Tibial artery (tissue), 4 donors: ENCODE measurements around the gene SLC25A38.
"Not testable (repeated sequence)": the region's sequence is repeated elsewhere in the genome, so short reads cannot be mapped to it uniquely, and the experiment has no call there.

Experiments
- DNase-seq, 2 donors: peaks; one replicate each; pipeline ENCODE4 v3.0.0-alpha.2; 2019
- H3K27ac ChIP-seq, 2 donors: fragments of 200-600 bp; sonication (generic) in 1 of 2; 1 replicate in 1 of 2; 2 replicates in 1 of 2; pipeline ENCODE4 v1.5.1; 2018 to 2019; ENCODE audit warnings: mild to moderate bottlenecking in 1 of 2
- H3K27me3 ChIP-seq, 2 donors: fragments of 200-600 bp; sonication (generic) in 1 of 2; one replicate each; pipeline versions ENCODE4 v1.5.1 to v1.6.0; 2016 to 2019
- H3K36me3 ChIP-seq, 3 donors: fragments of 200-600 bp; sonication (generic) in 2 of 3; one replicate each; pipeline ENCODE4 v1.5.1; 2016 to 2019; ENCODE audit warnings: mild to moderate bottlenecking in 2 of 3
- H3K4me1 ChIP-seq, 4 donors: fragments of 200-600 bp; sonication (generic) in 2 of 4; 1 replicate in 3 of 4; 2 replicates in 1 of 4; pipeline ENCODE4 v1.5.1; 2016 to 2019
- H3K4me3 ChIP-seq, 2 donors: fragments of 200-600 bp; sonication (generic) in 1 of 2; 1 replicate in 1 of 2; 2 replicates in 1 of 2; pipeline ENCODE4 v1.5.1; 2018 to 2019; ENCODE audit warnings: mild to moderate bottlenecking in 2 of 2
- H3K9me3 ChIP-seq, 3 donors: fragments of 200-600 bp; sonication (generic) in 1 of 3; one replicate each; pipeline ENCODE4 v1.5.1; 2016 to 2019
- CTCF ChIP-seq, 2 experiments: fragments of 200-600 bp in 1 of 2; fragments of 450-650 bp in 1 of 2; IDR thresholded peaks; one replicate each; pipeline ENCODE4 v1.5.1; 2017 to 2019; ENCODE audit warnings: antibody characterized with exemption in 2 of 2, mild to moderate bottlenecking in 1 of 2, moderate library complexity in 1 of 2
- intact Hi-C: fragments of 100-400 bp; cut with DNase I; formaldehyde crosslinking; loops from one replicate; pipeline ENCODE4 v1.15.0; 2023; ENCODE audit warnings: low total_unique reads

SLC25A38 gene

GRCh38 chr3:39349080-39349479 lies 34.1 kb upstream of the SLC25A38 start:
- DNase-seq = no peak
- intact Hi-C loops = no loop called here
- no peaks in the 10 kb centered on the region for H3K36me3 ChIP-seq
- no peak overlapping the region for H3K4me3 ChIP-seq
- no peak overlapping the region for H3K27ac ChIP-seq
- H3K4me1 ChIP-seq = no peaks in the 10 kb centered on the region
- H3K9me3 ChIP-seq = no peaks in the 10 kb centered on the region
- TF ChIP-seq CTCF (IDR thresholded peaks at IDR 0.05) = no peak
- no peaks in the 10 kb centered on the region for H3K27me3 ChIP-seq

- no peak for DNase-seq
- Histone ChIP-seq H3K4me3 (no peak overlapping the region), H3K27ac (no peak overlapping the region), H3K27me3 (no peaks in the 10 kb centered on the region), H3K9me3 (no peaks in the 10 kb centered on the region), H3K36me3 (no peaks in the 10 kb centered on the region), H3K4me1 (no peaks in the 10 kb centered on the region)
- intact Hi-C loops = no loop called here
- TF ChIP-seq CTCF (IDR thresholded peaks at IDR 0.05) = no peak
Observed at GRCh38 chr3:39350714-39351113, 32.5 kb upstream of the SLC25A38 start.

DNA sequence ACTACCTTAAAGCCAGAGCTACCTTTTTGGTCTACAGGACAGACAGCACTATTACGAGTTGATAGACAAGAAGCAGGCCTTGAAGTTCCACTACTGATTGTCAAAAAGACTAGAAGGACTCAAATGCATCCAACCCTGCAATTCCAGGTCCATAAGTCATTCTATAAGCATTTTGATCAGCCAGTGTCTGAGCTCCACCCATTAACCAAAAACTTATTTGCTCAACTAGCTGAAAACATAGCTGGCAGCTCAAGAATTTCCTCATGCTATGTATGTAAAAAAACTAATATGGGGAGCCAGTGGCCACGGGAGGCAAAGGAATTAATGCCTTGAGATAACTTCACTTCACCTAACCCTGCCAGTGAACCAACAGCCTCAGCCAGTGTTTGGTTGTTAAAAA lies 32.0 kb upstream of the SLC25A38 start:
- H3K9me3 ChIP-seq, H3K4me1 ChIP-seq, H3K27ac ChIP-seq, H3K36me3 ChIP-seq, H3K4me3 ChIP-seq, DNase-seq, H3K27me3 ChIP-seq, intact Hi-C loops: not testable (repeated sequence)

GRCh38 chr3:39353168-39353927 lies 29.8 kb upstream of the SLC25A38 start:
- H3K4me1 ChIP-seq, DNase-seq, H3K4me3 ChIP-seq, H3K27ac ChIP-seq, H3K9me3 ChIP-seq, H3K36me3 ChIP-seq, intact Hi-C loops, H3K27me3 ChIP-seq: not testable (repeated sequence)

DNA sequence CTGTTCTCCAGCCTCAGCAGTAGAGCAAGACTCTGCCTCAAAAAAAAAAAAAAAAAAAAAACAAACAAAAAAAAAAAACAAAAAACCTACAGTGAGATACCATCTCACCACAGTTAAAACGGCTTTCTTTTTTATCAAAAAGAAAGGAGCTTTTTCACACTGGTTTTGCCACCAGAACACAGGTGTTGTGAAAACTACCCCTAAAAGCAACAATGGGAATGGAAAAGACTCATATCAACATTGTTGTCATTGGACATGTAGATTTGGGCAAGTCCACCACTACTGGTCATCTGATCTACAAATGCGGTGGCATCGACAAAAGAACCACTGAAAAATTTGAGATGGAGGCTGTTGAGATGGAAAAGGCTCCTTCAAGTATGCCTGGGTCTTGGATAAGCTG lies 24.8 kb upstream of the SLC25A38 start:
- no peak overlapping the region for H3K27ac ChIP-seq
- no peaks in the 10 kb centered on the region for H3K27me3 ChIP-seq
- intact Hi-C loops = no loop called here
- H3K9me3 ChIP-seq = no peaks in the 10 kb centered on the region
- no peak for DNase-seq
- H3K36me3 ChIP-seq = no peaks in the 10 kb centered on the region
- H3K4me3 ChIP-seq = no peak overlapping the region
- no peaks in the 10 kb centered on the region for H3K4me1 ChIP-seq
- no peak for TF ChIP-seq CTCF (IDR thresholded peaks at IDR 0.05)

DNA sequence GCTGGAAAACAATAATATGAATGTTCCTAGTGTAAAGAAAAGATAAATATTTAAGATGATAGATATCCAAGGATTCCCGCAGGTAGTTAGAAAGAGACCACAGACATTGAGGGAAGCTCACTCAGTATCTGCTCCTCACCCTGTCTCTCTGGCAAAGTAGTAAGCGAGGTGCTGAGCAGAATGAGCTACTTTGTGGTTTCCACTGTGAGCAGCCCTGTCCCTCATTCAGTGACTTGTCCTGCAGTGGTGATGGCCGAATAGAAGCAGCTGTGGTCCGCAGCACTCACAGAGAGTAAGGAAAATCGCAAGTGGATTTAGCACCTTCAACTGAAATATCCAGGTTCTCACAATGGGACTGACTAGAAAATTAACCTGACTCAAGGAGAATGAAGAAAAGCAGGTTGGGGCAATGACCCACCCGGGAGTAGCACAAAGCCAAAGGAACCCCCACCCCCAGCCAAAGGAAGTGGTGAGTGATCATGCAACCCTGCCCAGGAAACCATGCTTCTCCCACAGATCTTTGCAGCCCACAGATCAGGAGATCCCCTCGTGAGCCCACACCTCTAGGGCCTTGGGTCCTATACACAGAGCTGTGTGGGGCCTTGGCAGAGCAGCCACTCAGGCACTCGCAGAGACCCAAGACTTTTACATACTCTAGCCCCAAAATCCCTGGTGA lies 21.8 kb upstream of the SLC25A38 start:
- Histone ChIP-seq H3K4me1 (no peaks in the 10 kb centered on the region), H3K36me3 (no peaks in the 10 kb centered on the region), H3K27me3 (no peaks in the 10 kb centered on the region), H3K9me3 (no peaks in the 10 kb centered on the region), H3K27ac (no peak overlapping the region), H3K4me3 (no peak overlapping the region)
- no peak for TF ChIP-seq CTCF (IDR thresholded peaks at IDR 0.05)
- DNase-seq = no peak
- intact Hi-C loops = no loop called here
